ENCODE results near the gene FBXW8. TPM values are rescaled to one million over a fixed set of nuclear protein-coding genes. Genes with fewer than 3 reads are reported as not detected.

The FBXW8 gene
- total RNA-seq, 1 donor from 2014 or later: 16.4 TPM

- no peak for DNase-seq (ENCODE audit: low read depth)
Measured at GRCh38 chr12:116990329-116990728, 79.6 kb downstream of the FBXW8 start.

DNA sequence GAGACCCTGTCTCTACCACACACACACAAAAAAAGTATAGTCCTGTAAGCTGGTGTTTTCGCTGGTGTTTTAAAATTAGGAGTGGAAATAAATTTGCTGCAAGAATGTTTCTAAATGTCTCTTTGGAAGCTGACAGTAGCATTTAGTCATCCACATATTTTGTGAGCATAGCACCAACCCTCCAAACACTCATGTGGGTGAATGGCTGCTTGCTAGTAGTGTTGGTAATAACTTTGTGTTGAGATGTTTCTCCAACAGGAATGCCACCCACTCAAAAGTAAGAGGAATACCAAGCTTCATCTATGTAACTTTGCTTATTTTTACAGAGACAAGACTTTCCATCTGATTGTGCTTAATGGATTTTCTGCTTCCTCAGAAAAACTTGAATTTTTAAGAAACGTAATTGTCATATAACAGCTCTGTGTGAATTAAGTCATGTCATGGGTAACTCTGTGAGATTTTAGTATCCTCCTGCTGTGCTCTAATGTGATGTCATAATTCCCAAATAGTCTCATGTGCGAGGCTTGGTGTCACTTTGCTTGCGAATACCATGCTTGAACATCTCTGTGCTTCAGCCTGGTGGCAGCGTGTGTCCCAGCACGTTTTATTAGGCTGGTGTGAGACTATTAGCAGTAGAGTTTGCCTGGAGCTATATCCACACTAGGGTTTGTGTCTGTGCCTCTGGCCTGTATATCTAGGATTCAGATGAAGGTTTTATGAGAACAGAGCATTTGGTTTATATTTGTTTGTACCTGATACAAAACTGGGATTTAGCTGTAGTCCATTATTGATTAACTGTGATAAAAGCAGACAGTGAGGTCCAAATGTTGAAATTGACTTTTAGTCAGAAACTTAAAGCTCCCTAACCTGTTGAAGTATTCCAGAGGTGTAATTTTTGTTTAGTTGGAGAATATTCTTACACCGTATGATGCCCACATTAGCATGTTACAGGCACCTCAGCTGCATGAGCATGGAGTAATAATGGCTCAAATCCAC lies 80.5 kb downstream of the FBXW8 start:
- peak; percentile 23 for DNase-seq (ENCODE audit: low read depth)

DNA sequence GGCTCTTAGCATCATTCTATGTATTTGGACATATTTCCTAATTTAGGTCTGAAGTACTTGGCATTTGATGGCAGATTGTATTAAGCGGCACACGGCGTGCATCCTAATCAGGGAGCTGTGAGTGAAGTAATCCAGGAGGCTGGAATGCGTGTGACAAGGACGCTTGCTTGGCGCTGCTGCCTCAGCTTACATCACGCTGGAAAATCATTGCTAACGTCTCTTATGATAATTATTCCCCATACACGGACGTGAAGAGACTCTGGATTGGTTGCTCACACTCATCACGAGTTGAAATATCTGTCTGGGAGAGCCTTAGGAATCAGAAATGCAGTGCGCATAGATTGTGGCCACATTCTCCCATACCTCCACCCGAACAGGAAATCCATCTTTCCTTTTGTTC lies 85.3 kb downstream of the FBXW8 start:
- no peak for DNase-seq (ENCODE audit: low read depth)

GRCh38 chr12:116996621-116997020 lies 85.9 kb downstream of the FBXW8 start:
- DNase-seq (ENCODE audit: low read depth): no peak

- DNase-seq (ENCODE audit: low read depth): no peak
Measured at GRCh38 chr12:116999066-116999465, 88.3 kb downstream of the FBXW8 start.

GRCh38 chr12:117000316-117000715 lies 89.6 kb downstream of the FBXW8 start:
- no peak for DNase-seq (ENCODE audit: low read depth)

DNA sequence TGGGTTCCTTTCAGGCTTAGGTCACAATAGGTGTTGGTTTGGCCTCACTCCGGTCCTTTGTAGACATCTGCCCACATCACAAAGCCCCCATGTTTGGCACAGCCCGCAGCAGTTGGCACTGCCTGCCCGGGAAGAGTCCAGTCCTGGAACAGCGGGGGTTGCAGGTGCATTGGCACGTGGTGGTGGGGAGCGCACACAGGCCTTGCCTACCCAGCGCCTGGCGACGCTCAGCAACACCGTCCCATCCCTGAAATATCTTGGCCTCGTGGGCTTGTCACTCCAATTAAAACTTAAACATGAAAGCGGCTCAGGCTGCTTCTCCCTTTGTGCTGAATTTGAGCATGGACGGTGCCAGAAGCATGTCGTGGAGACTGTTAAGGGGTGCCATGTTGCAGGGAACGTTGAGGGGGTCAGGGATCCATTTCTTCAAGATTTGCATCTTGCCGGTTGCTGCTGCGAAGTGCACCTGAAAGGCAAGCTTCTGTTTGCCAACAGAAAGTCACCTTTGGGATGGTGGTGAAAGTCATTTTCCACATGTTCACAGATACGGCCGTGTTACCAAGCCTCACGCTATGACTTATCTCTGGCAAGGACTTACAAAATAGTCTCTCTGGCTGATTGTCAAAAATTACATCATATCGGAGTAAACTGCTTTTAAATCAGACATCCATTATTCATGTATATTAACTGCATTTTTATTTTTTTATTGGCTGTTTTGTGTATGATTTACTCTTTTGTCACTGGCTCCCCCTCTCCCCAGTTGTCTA lies 91.5 kb downstream of the FBXW8 start:
- no peak for DNase-seq (ENCODE audit: low read depth)

DNA sequence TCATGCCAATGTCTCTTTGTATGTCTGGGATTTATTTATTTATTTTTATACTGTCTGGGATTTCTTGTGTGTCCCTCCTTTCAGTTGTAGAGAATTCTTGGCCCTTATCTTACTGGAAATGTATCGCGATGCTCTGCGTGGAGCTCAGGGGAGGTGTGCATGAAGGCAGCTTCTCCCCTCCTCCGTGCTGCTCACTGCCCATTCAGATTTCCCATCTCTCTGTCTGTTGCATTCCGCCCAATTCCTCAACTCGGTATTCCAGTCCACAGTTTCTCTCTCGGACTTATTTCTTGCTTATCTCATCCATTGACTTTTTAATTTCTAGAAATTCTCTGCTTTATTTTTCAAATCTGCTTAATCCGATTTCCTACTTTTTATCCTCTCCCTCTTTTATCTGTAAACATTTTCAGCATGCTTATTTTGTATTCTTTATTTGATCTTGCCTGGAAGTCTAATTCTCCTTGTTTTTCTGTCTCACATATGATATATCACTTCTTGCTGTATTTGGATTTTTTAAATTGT lies 93.2 kb downstream of the FBXW8 start:
- DNase-seq (ENCODE audit: low read depth): no peak

GRCh38 chr12:117005417-117006046 lies 94.8 kb downstream of the FBXW8 start:
- DNase-seq (ENCODE audit: low read depth): no peak

DNA sequence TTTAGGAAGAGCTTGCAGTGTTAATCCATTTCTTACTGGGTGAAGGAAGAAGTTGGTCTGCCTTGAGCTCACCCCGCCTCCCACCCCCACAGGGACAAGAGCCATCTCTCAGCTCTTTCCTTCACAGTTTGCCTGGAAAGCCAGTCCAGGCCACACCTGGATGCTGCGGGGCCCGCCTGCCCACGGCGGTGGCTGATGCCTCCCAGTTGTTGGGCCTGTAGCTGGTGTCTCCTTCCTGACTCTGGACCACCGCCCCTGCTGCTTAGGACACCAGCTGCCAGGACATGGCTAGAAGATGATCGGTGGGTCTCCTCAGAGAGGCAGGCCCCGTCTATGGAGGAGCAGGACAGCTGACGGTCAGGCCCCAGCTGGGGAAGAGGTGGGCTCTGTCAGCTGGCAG lies 95.6 kb downstream of the FBXW8 start:
- no peak for DNase-seq (ENCODE audit: low read depth)

DNA sequence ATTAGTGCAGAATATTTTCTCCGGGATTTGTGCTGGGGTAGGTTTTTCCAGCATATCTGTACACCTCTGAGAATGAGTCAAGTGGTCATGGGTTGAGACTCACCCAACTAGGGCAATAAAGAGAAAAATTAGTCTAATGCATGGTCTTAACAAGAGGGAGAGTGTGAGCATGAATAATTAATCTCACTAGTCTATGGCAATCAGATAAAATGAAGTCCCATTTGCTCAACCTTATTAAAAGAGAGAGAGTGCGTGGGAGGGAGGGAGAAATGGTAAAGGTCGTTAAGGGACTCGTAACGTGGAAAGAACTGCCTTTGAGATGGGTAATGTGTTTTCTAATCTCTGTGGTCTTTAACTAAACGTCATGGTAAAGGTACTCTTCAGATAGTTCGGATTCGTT lies 96.8 kb downstream of the FBXW8 start:
- no peak for DNase-seq (ENCODE audit: low read depth)

- no peak for DNase-seq (ENCODE audit: low read depth)
Measured at GRCh38 chr12:117009759-117010158, 99.0 kb downstream of the FBXW8 start.

- no peak for DNase-seq (ENCODE audit: low read depth)
Measured at GRCh38 chr12:117010693-117011451, 100.1 kb downstream of the FBXW8 start.

DNA sequence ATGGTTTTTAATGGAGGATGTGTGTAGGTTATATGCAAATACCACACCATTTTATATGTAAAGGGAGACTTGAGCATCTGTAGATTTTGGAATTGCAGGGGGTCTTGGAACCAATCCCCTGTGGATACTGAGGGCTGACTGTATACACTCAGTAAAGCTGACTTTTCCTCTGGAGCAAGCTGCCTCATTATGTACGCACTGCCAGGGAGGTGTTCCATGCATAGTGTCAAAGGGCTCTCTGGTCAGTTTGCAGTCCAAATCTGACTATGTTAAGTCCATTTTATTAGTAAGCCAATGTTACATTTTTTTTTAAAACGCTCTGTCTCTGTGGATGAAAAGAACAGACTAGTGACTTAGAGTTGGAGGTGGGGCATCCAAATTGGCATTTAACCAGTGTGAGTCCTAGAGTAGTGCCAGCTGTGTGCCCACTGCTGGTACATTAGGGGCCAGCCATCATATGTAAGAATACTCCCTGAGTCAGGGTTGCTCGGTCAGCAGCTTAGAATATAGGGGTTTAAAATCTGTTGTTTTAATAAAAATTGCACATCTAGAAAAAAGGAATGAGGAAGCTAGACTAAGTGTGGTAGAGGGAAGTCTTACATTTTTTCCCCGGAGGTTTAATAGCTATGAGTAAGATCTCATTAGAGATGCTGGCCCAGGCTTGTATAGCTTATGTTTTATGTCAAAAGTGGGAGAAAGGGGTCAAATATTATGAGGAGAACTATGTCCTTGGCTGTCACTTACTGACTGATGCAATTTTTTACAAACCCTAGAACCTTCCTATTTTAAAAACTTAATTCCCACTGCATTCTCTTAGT lies 101.4 kb downstream of the FBXW8 start:
- peak; percentile 26 for DNase-seq (ENCODE audit: low read depth)

DNA sequence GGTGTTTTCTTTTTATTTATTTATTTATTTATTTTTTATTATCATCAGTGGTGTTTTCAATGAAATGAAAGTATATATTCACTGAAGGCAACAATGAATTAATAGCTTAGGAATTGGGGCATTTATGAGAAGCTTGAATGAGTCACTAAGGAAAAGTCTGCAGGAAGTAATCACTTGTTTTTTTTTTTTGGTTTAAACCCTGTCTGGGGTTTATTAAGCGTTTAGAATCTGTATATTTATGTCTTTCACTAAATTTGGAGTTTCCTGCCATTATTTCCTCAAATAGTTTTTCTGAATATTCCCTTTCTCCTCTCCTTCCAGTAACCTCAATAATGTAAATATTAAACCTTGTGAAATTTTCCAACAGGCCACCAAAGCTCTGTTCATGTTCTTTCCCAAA lies 103.0 kb downstream of the FBXW8 start:
- no peak for DNase-seq (ENCODE audit: low read depth)

DNA sequence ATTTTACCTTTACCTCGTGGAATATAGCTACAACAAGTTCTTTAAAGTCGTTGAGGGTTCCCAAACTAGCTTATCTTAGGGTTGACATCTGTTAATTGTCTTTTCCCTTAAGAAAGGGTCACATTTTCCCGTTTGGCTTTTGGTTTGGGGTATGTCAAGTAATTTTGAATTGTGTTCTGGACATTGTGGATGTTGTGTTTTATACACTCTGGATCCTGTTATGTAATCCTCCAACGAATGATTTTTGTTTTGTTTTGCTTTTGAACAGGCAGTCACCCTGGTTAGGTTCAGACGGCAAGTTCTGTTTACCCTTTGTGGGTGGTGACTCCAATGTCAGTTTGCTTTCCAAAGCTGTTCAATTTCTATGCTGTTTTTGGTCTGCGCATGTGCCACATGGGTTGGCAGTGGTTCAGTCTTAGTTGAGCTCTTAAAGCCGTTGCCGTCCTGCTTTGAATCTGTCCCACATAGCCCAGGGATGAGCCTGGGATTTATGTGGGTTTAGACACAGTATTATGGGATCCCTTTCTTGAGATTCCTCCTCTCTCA lies 103.7 kb downstream of the FBXW8 start:
- no peak for DNase-seq (ENCODE audit: low read depth)

DNA sequence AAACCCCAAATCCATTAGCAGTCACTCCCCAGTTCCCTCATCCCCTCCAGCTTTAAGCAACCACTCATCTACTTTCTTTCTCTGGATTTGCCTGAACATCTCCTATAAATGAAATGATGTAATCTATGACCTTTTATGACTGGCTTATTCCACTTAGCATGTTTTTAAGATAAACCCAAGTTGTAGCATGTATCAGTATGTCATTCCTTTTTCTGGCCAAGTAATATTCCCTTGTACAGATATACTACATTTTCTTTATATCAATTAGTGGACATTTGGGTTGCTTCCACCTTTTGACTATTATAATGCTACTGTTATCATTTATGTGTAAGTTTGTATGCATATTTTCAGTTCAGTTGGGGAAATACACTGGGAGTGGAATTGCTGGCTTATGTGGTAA lies 105.1 kb downstream of the FBXW8 start:
- DNase-seq (ENCODE audit: low read depth): no peak

DNA sequence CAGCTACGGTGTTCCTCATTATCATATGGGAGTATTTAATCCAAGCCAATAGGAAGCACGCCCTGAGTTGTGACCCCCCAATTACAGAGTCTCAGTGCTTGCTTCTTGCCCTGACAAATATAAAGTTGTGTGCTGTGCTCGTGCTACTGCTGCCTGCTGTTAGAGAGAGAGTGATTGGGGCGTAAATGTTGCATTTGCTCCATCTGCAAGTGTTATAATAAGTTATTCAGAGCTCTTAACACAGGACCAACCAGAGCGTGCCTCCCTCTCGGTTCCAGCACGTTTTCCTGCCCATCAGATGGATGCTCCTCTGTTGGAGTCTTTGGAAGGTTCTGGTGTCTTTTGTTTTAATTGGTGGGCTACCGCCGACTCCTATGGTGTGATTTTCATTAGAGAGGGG lies 107.1 kb downstream of the FBXW8 start:
- no peak for DNase-seq (ENCODE audit: low read depth)

DNA sequence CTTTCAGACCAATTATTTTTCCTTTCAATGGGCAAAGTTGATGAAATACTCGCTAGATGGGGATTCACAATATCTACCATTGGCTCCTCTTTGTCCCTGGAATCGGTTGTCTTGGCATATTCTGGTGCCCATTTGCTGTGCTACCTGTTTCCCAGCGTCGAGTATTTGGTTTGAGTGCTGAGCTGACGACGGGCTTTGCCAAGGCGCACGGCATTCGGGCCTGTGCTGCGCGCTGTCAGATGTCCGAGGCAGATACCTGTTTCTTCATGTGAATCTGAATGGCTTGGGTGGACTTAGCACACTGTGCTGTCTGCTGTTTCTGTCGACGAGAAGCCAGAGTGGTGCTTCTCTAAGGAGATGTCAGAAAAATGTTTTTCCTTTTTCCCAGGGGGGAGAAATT lies 107.5 kb downstream of the FBXW8 start:
- DNase-seq (ENCODE audit: low read depth): no peak

DNA sequence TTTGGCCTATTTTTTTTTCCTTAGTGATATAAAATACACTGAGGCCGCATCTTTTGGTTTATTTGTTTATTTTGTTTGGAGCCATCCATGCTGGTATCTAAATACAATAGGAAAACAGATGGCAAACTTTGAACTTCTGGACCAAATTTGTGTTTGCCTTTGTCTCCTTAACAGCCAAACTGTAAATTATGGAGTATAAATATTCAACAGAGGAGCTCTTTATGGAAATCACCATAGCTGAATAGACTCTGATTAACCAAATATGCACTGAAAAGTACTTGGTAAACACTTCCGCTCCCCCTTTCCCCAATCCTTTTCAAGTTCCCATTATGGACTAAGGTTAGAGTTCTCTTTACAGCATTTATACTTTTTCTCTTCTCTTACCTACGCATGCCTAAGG lies 107.9 kb downstream of the FBXW8 start:
- DNase-seq (ENCODE audit: low read depth): no peak

Data from myocyte (in vitro differentiated cells).